ENCODE measurements around the gene OBI1.

Gene OBI1

GRCh38 chr13:78601124-78601873 lies 57.7 kb downstream of the OBI1 start:
- Histone ChIP-seq H2AK5ac (ENCODE audit: low read depth, low read length) (no peak overlapping the region), H4K91ac (ENCODE audit: low read depth, low read length, poor library complexity) (no peak overlapping the region), H3K4me2 (ENCODE audit: insufficient read depth, low read length, poor library complexity, severe bottlenecking) (peak overlapping the region; percentile 66), H3K4ac (ENCODE audit: low read length) (no peak overlapping the region), H3K27ac (replicated peaks; ENCODE audit: low read length) (no peak overlapping the region), H3K4me3 (ENCODE audit: low read length in 2 of 2) (peak overlapping the region; percentile 14 to 74), H3K9ac (ENCODE audit: low read depth, low read length, poor library complexity) (peak overlapping the region; percentile 84), H3K79me1 (ENCODE audit: low read depth, low read length) (peaks cover 2% of the 10 kb centered on the region), H3K27me3 (ENCODE audit: control insufficient read depth in 3 of 3, insufficient read depth in 3 of 3, low read depth in 1 of 3, low read length in 3 of 3) (peaks cover 55 to 96% (median 90%) of the 10 kb centered on the region in 3 experiments), H2BK12ac (ENCODE audit: low read length) (no peak overlapping the region), H3K14ac (ENCODE audit: low read length) (no peak overlapping the region), H3K9me3 (replicated peaks in 1 of 2; ENCODE audit: control insufficient read depth in 2 of 2, insufficient read depth in 1 of 2, low read depth in 1 of 2, low read length in 2 of 2) (peaks cover 0 to 5% of the 10 kb centered on the region in 2 donors), H3K23ac (ENCODE audit: low read depth, low read length, poor library complexity) (peak overlapping the region; percentile 55), H3K4me1 (ENCODE audit: control insufficient read depth in 2 of 2, insufficient read depth in 1 of 2, low read depth in 1 of 2, low read length in 2 of 2) (peaks cover 9 to 10% of the 10 kb centered on the region in 2 donors), H4K8ac (ENCODE audit: low read depth, low read length) (no peak overlapping the region), H2BK15ac (ENCODE audit: low read length) (no peak overlapping the region), H3K36me3 (replicated peaks in 1 of 2; ENCODE audit: control insufficient read depth in 2 of 2, insufficient read depth in 2 of 2, low read length in 2 of 2) (no peaks in the 10 kb centered on the region), H2BK5ac (ENCODE audit: low read length) (no peak overlapping the region), H2AFZ (ENCODE audit: low read length) (peak overlapping the region; percentile 93), H2BK120ac (ENCODE audit: low read depth, low read length) (no peak overlapping the region), H3K18ac (ENCODE audit: low read length) (peak overlapping the region; percentile 57)
- DNase-seq (ENCODE audit: low spot score), result peak; percentile 48
- WGBS, 2 donors (ENCODE audit: extremely low coverage in 2 of 2, insufficient read length in 2 of 2, insufficient replicate concordance in 1 of 2), result no CpG with 5 or more reads among the region's 58 CpGs

GRCh38 chr13:78600280-78600883 lies 58.6 kb downstream of the OBI1 start:
- no peak overlapping the region for H3K9ac ChIP-seq (ENCODE audit: low read depth, low read length, poor library complexity)
- H3K4me1 ChIP-seq (ENCODE audit: control insufficient read depth in 2 of 2, insufficient read depth in 1 of 2, low read depth in 1 of 2, low read length in 2 of 2), result peaks cover 9 to 10% of the 10 kb centered on the region in 2 donors
- no CpG with 5 or more reads among the region's 13 CpGs for WGBS, 2 donors (ENCODE audit: extremely low coverage in 2 of 2, insufficient read length in 2 of 2, insufficient replicate concordance in 1 of 2)
- H2BK15ac ChIP-seq (ENCODE audit: low read length), result no peak overlapping the region
- H3K27me3 ChIP-seq (ENCODE audit: control insufficient read depth in 3 of 3, insufficient read depth in 3 of 3, low read depth in 1 of 3, low read length in 3 of 3), result peaks cover 54 to 96% (median 88%) of the 10 kb centered on the region in 3 experiments
- DNase-seq (ENCODE audit: low spot score), result peak; percentile 29
- H3K4me3 ChIP-seq (ENCODE audit: low read length in 2 of 2), result no peak overlapping the region
- no peak overlapping the region for H2BK12ac ChIP-seq (ENCODE audit: low read length)
- H3K23ac ChIP-seq (ENCODE audit: low read depth, low read length, poor library complexity), result no peak overlapping the region
- no peak overlapping the region for H3K18ac ChIP-seq (ENCODE audit: low read length)
- peaks cover 2% of the 10 kb centered on the region for H3K79me1 ChIP-seq (ENCODE audit: low read depth, low read length)
- H3K27ac ChIP-seq (replicated peaks; ENCODE audit: low read length), result no peak overlapping the region
- no peak overlapping the region for H3K14ac ChIP-seq (ENCODE audit: low read length)
- no peak overlapping the region for H2BK120ac ChIP-seq (ENCODE audit: low read depth, low read length)
- H3K36me3 ChIP-seq (replicated peaks in 1 of 2; ENCODE audit: control insufficient read depth in 2 of 2, insufficient read depth in 2 of 2, low read length in 2 of 2), result no peaks in the 10 kb centered on the region
- no peak overlapping the region for H3K4me2 ChIP-seq (ENCODE audit: insufficient read depth, low read length, poor library complexity, severe bottlenecking)
- H4K8ac ChIP-seq (ENCODE audit: low read depth, low read length), result no peak overlapping the region
- H2BK5ac ChIP-seq (ENCODE audit: low read length), result no peak overlapping the region
- no peak overlapping the region for H4K91ac ChIP-seq (ENCODE audit: low read depth, low read length, poor library complexity)
- H3K4ac ChIP-seq (ENCODE audit: low read length), result no peak overlapping the region
- no peak overlapping the region for H2AFZ ChIP-seq (ENCODE audit: low read length)
- peaks cover 0 to 2% of the 10 kb centered on the region in 2 donors for H3K9me3 ChIP-seq (replicated peaks in 1 of 2; ENCODE audit: control insufficient read depth in 2 of 2, insufficient read depth in 1 of 2, low read depth in 1 of 2, low read length in 2 of 2)
- no peak overlapping the region for H2AK5ac ChIP-seq (ENCODE audit: low read depth, low read length)

DNA sequence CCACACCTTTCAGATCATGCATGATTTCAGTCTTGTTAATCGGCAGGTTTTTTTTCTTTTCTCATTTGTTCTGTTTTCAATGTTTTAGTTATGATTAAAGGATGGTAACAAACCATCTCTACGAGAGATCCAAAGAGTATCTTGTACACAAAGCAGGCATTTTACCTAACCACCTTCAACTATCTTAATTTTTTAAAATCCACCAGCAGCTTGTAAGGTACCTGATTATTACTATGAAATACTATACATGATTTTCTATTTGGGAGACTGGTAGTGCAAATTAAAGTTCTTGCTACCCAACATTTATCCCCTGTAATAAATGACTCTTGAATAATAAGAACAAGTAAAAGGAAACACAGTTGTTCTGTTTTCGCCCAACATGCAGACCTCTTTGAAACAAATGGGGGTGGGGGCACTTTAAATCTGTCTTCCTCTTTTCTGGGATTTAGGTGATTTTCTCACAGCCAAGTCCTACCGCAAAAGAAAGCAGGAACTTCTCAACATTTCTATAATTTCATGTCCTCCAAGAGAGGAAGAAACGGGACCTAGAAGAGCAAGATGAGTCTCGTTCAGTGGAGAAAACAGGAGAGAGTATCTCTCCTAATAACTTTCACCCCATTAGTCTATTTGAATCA lies 59.2 kb downstream of the OBI1 start:
- Histone ChIP-seq H3K36me3 (replicated peaks in 1 of 2; ENCODE audit: control insufficient read depth in 2 of 2, insufficient read depth in 2 of 2, low read length in 2 of 2) (no peaks in the 10 kb centered on the region), H3K18ac (ENCODE audit: low read length) (no peak overlapping the region), H2AK5ac (ENCODE audit: low read depth, low read length) (no peak overlapping the region), H3K4me3 (ENCODE audit: low read length in 2 of 2) (no peak overlapping the region), H3K27ac (replicated peaks; ENCODE audit: low read length) (no peak overlapping the region), H2BK5ac (ENCODE audit: low read length) (no peak overlapping the region), H3K4me1 (ENCODE audit: control insufficient read depth in 2 of 2, insufficient read depth in 1 of 2, low read depth in 1 of 2, low read length in 2 of 2) (peaks cover 9 to 10% of the 10 kb centered on the region in 2 donors), H2BK12ac (ENCODE audit: low read length) (no peak overlapping the region), H2AFZ (ENCODE audit: low read length) (no peak overlapping the region), H3K9me3 (replicated peaks in 1 of 2; ENCODE audit: control insufficient read depth in 2 of 2, insufficient read depth in 1 of 2, low read depth in 1 of 2, low read length in 2 of 2) (peaks cover 0 to 2% of the 10 kb centered on the region in 2 donors), H3K4me2 (ENCODE audit: insufficient read depth, low read length, poor library complexity, severe bottlenecking) (no peak overlapping the region), H3K27me3 (ENCODE audit: control insufficient read depth in 3 of 3, insufficient read depth in 3 of 3, low read depth in 1 of 3, low read length in 3 of 3) (peaks cover 51 to 96% (median 88%) of the 10 kb centered on the region in 3 experiments), H4K8ac (ENCODE audit: low read depth, low read length) (no peak overlapping the region), H2BK120ac (ENCODE audit: low read depth, low read length) (no peak overlapping the region), H3K79me1 (ENCODE audit: low read depth, low read length) (peaks cover 2% of the 10 kb centered on the region), H4K91ac (ENCODE audit: low read depth, low read length, poor library complexity) (no peak overlapping the region), H3K4ac (ENCODE audit: low read length) (no peak overlapping the region), H3K9ac (ENCODE audit: low read depth, low read length, poor library complexity) (no peak overlapping the region), H3K14ac (ENCODE audit: low read length) (no peak overlapping the region), H3K23ac (ENCODE audit: low read depth, low read length, poor library complexity) (no peak overlapping the region), H2BK15ac (ENCODE audit: low read length) (no peak overlapping the region)
- no CpG with 5 or more reads among the region's 6 CpGs for WGBS, 2 donors (ENCODE audit: extremely low coverage in 2 of 2, insufficient read length in 2 of 2, insufficient replicate concordance in 1 of 2)
- peak; percentile 24 for DNase-seq (ENCODE audit: low spot score)

All from neuronal stem cell (in vitro differentiated cells).